ENCODE measurements around the gene HOXD3. TPM values are rescaled to one million over a fixed set of nuclear protein-coding genes. Genes with fewer than 3 reads are reported as not detected.

HOXD3 gene
- total and polyA plus RNA-seq, 2 of the 8 experiments (the other 6 are each of a cell fraction or from before 2014, with no cell fraction given) = not detected

- no peak for TF ChIP-seq EGR1 (IDR thresholded peaks at IDR 0.05; ENCODE audit: borderline replicate concordance, low read depth, low read length)
- TF ChIP-seq E2F6 (IDR thresholded peaks at IDR 0.05) = no peak
- TF ChIP-seq SUZ12 (IDR thresholded peaks at IDR 0.05; ENCODE audit: low read length) = peak; percentile 90
- no peak for TF ChIP-seq TBP (IDR thresholded peaks at IDR 0.05; ENCODE audit: low read depth, low read length)
- TF ChIP-seq, protein P1, sequence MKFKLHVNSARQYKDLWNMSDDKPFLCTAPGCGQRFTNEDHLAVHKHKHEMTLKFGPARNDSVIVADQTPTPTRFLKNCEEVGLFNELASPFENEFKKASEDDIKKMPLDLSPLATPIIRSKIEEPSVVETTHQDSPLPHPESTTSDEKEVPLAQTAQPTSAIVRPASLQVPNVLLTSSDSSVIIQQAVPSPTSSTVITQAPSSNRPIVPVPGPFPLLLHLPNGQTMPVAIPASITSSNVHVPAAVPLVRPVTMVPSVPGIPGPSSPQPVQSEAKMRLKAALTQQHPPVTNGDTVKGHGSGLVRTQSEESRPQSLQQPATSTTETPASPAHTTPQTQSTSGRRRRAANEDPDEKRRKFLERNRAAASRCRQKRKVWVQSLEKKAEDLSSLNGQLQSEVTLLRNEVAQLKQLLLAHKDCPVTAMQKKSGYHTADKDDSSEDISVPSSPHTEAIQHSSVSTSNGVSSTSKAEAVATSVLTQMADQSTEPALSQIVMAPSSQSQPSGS (IDR thresholded peaks at IDR 0.05; ENCODE audit: low read length) = no peak
- no peak for TF ChIP-seq SP1 (IDR thresholded peaks at IDR 0.05; ENCODE audit: low read depth, low read length)
- no peak for TF ChIP-seq NANOG (IDR thresholded peaks at IDR 0.05; ENCODE audit: insufficient read depth, low read depth, low read length, poor library complexity, severe bottlenecking)
- TF ChIP-seq HDAC2 (IDR thresholded peaks at IDR 0.05; ENCODE audit: borderline replicate concordance in 1 of 2, low read depth in 2 of 2, low read length in 2 of 2) = no peak
- peak; percentile 95 for TF ChIP-seq EZH2 (IDR thresholded peaks at IDR 0.05; ENCODE audit: low read depth, low read length, severe bottlenecking)
- no peak for TF ChIP-seq CEBPB (IDR thresholded peaks at IDR 0.05; ENCODE audit: low read depth, low read length)
- no peak for TF ChIP-seq TAF1 (IDR thresholded peaks at IDR 0.05; ENCODE audit: low read depth, low read length)
- no peak for TF ChIP-seq ATF3 (IDR thresholded peaks at IDR 0.05; ENCODE audit: insufficient read depth, low read depth, low read length)
- no peak for TF ChIP-seq BRCA1 (IDR thresholded peaks at IDR 0.05; ENCODE audit: low read depth, low read length)
- TF ChIP-seq SIX5 (IDR thresholded peaks at IDR 0.05; ENCODE audit: low read depth, low read length) = no peak
- TF ChIP-seq CREB1 (IDR thresholded peaks at IDR 0.05) = no peak
- TF ChIP-seq KDM4A (IDR thresholded peaks at IDR 0.05; ENCODE audit: low read depth, low read length, severe bottlenecking) = no peak
- TF ChIP-seq GABPA (IDR thresholded peaks at IDR 0.05; ENCODE audit: borderline replicate concordance, insufficient read depth, low read length) = no peak
- TF ChIP-seq CHD1 (IDR thresholded peaks at IDR 0.05; ENCODE audit: low read depth, low read length) = no peak
- TF ChIP-seq BCL11A (IDR thresholded peaks at IDR 0.05; ENCODE audit: low read depth in 2 of 2, low read length in 2 of 2) = no peak
- TF ChIP-seq FOSL1 (IDR thresholded peaks at IDR 0.05; ENCODE audit: insufficient read depth, low read depth, low read length) = no peak
- no peak for TF ChIP-seq RXRA (IDR thresholded peaks at IDR 0.05; ENCODE audit: insufficient read depth, low read depth, low read length)
- 0 out of 2 replicates have a peak, but pooled peaks have one; percentile 15 for TF ChIP-seq BACH1 (IDR thresholded peaks at IDR 0.05; ENCODE audit: low read length)
- TF ChIP-seq POLR2AphosphoS5 (IDR thresholded peaks at IDR 0.05; ENCODE audit: low read depth, low read length) = no peak
These were observed 9.8 kb upstream of the HOXD3 start (continued) for GRCh38 chr2:176147210-176147799.
